ENCODE results near the gene DGLUCY.
"Not testable (repeated sequence)": the region's sequence is repeated elsewhere in the genome, so short reads cannot be mapped to it uniquely, and the experiment has no call there.

Gene DGLUCY

DNA sequence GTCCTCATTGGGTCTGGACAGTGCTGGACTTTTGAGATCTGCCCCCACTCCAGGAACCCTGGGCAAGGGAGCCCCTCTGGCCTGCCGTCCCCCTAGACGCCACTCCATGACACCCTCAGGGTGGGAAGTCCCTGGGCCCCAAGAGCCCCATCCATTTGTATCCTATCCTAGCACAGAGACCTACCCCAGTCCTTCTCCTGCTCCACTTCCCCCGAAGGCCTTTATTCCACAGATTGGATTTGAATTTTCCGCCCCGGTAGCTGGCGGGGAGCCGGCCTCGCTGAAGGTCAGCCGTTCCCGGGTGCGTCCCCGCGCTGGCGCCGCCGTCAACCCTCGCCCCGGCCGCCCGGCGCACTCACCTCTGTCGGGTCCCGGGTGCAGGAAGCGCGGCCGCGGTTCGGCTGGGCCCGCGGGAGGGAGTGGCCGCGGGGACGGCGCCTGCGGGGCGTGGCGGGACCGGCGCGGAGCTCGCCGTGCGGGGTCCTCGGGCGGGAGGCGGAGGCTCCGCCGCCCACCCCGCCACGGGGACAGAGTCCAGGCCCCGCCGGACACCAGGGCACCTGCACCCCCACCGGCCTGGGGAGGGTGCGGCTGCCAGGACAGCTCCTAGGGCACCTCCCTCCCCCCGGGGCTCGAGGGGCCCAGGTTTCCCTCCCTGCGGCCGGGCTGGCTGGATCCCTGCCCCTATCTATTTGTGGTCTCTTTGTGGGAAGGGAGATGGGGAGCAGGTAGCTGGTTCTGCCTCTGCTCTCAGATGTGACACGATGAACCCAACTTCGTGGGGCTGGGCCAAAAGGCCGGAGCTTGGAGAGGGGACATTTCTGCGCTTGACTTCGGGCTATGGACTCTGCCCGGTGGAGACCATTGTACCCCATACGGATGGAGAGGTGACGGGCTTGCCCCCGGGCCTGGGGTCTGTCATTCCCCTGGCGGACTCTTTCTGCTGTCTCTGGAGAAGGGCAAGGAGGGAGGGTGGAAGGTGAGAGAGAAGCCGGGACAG, 150.6 kb downstream of the DGLUCY start:
- DNase-seq = no peak

DNA sequence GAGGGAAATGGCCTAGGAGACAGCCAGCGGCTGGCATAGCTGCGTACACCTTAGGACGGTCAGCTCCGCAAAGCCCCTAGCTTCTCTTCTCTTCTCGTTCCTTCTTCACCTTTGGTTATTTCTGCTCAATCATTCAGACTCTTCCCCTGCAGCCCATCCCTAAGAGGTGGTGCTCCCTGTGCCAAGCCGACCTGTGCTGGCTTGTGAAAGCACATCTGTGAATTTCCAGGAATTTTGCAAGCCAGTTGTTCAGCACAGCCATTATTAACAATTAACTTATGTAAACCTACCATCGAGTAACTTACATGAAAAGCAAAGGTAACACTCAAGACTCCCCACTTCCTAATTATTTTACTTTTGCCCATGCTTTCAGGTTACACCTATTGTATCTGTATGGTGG, 151.5 kb downstream of the DGLUCY start:
- DNase-seq = no peak

GRCh38 chr14:91266276-91266675, 152.4 kb downstream of the DGLUCY start:
- not testable (repeated sequence) for DNase-seq

DNA sequence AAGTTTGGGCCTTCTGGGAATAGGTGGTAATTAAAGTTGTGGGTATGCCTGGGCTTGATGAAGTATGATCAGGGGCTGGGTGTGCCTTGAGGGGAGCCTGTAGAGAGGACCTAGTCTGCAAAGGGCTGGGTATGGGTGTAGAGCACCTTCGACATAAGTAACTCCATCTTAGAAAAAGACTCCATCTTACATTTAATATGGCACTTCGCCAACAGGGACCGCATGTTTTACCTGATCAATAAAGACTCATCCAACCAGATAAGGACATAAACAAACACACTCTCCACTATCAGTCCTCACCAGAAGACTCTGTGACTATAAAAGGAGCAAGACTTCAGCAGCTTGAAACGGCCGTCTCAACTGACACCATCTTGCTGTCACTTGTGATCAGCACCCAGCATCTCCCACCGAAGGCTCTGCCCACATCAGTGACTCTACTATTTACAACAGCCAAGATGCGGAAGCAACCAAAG, 154.1 kb downstream of the DGLUCY start:
- no peak for DNase-seq

DNA sequence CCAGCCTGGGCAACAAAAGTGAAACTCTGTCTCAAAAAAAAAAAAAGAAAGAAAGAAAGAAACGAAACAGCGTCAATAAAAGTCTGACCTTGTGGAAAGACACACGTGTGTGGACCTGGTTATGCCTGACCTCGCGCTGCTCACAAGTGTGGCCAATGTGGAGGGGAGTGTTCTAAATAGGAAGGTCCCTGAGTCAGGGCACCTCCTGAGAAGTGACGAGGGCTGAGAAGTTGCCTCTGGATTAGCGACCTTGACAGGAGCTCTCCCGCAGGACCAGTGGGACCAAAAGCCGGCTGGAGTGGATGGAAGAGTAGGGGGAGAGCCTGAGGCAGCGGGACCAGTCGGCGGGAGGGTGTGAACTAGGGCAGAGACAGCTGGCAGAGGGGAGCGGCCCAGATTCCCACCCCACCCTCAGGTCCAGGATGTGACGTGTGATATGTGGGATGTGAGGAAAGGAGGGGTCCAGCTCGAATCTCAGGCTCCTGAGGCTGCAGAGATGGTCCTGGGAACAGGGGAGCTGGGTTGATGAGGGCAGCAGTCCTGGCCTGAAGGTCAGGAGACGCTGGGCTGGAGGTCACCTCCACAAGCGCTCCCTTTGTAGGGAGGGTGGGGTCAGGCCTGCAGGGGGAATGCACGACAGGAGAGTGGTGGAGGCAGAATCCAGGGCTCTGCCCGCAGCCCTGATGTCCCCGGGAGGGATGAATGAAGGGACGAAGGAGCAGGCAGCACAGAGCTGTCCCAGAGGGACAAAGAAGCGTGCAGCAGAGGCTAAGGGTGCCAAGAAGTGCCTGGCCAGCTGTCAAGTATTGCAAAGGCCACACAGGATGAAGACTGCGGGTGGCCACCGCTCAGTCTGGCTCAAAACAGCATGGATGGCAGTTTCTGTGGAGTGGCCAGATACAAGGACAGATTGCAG, 155.5 kb downstream of the DGLUCY start:
- no peak for DNase-seq

GRCh38 chr14:91270188-91270587, 156.3 kb downstream of the DGLUCY start:
- no peak for DNase-seq

GRCh38 chr14:91270619-91271018, 156.7 kb downstream of the DGLUCY start:
- no peak for DNase-seq

DNA sequence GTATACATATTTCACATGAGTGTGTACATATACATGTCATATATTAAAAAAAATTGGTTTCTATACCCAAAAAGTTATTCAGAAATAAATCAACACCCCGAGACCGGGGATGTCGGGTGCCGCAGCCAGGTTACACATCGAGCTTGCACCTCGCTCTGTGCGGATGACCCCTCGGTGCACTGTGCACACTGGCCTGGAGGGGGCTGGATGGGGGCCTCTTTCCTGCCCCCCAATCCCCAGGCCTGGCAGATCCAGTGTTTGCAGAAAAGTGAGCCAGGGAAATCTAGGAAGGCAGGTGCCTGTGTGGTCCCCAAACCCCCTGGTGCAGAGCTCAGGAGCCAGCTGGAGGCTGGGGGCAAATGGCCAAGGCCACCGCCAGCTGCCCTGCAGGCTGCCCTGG, 157.8 kb downstream of the DGLUCY start:
- no peak for DNase-seq

- DNase-seq = no peak
These were observed 158.7 kb downstream of the DGLUCY start for GRCh38 chr14:91272341-91273272.

GRCh38 chr14:91273273-91273884, 159.5 kb downstream of the DGLUCY start:
- no peak for DNase-seq

DNA sequence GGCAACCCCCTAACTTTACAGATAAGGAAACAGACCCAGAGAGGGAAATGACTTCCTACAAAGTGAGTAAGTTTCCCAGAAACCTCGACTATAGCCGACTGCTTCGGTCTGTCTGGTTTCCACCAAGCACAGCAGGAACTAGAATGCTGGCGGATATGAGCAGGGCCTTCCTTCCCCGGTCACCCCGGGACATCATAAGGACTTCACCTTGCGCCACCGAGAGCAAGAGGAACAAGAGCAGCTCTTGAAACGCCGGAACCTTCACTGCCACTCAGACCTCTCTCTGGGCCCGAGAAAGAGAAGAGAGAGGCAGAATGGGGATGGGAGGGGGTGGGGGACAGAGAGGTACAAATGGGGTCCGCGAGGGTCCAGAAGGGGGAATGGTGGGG, 160.0 kb downstream of the DGLUCY start:
- DNase-seq = no peak

DNA sequence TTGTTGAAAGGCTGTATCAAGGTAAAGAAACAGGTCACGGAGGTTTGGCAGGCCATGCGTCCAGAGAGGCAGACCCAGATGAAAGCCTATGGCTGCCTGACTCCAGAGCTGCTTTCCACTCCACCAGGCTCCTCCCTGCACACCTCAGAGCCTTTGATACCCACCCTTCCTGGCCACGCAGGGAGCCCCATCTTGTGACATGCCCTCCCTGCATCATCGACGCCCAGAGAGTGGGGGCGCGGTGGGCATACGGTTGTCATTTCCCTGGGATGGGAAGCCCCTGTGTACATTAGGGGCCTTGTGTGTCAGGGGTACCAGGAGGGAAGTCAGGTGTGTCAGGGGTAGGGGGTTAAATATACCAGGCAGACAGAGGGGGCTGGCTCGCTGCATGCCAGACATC, 160.9 kb downstream of the DGLUCY start:
- DNase-seq = no peak

Data from NCI-H2171 (cell line).